ENCODE measurements around the gene TMEM26.

The TMEM26 gene

DNA sequence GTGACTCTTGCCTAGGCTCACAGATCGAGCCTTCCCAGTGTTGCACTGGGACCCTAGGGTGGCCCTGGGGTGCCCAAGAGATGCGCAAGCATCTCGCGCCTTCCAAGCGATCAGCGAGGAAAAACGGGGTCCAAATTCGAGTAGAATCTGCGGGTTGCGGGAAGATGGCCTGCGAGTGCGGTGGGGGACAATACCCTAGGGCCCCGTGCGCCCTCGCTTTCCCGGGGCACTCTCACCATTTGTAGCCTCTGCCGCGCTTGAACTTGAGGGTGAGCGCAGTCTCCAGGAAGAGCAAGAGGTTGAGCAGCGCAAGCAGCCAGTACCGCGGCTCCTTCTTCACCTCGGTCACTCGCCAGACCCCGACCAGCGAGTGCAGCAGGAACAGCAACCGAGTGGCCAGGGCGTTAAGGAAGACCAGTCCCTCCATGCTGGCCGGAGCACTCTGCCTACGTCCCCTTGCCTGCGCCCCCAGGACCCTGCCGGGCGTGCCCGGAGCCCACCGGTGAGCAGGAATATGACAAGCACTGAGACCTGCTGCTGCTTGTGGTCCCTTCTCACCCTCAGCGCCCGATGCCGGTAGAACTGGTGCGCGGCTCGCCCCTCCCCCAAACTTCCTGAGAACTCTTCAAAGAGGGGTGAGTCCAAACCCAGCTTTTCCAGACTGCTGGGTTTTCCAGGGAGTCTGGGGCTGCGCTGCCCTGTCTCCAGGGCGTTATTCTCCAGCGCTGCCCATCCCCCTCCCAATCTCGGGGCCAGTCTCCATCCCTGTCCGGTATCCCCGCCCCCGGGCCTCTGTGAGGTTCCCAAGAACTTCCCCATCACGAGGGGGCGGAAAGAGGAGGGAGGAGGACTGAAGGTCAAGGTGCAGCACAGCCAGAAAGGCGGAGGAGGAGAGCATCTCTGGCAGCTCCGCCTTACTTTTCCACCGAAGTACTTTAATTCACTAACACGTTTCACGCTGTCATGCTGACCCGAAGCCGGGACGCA, at the start of gene TMEM26:
TSS of gene TMEM26 (minus strand) at position 727 of the 987 bp plus-strand sequence. CDS start at position 427, 300 bp downstream.
- H3K4me3 Mint-ChIP-seq, result no peak within 1 kb of the TSS
- peaks cover 44% of the 10 kb centered on the region for H3K27me3 Mint-ChIP-seq
- no peak within 1 kb of the TSS for H3K27ac Mint-ChIP-seq
- H3K9me3 Mint-ChIP-seq, result no peaks in the 10 kb centered on the region
- peaks cover 6% of the 10 kb centered on the region for H3K4me1 Mint-ChIP-seq (ENCODE audit: low read depth)
- H3K36me3 Mint-ChIP-seq (ENCODE audit: low read depth), result no peaks in the 10 kb centered on the region

DNA sequence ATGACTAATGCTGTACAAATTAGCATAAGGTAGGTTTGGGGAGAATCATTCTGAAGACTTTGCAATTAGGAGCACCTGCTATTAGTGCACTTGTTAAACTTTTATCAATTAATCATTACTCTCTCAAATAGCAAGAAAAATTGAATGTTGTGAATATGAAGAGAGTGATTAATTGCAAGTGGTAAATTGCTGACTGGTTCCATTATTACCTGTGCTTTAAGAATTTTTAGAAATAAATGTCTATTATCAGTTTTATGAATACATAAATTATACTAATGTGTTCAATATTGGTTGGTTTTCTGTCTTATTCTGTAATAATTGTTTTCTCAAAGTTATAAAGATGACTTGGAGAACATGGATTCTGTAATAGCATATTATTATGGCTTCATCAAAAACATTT, 47.3 kb upstream of the TMEM26 start:
- Mint-ChIP-seq H3K4me3 (no peak overlapping the region), H3K9me3 (no peaks in the 10 kb centered on the region), H3K36me3 (ENCODE audit: low read depth) (no peaks in the 10 kb centered on the region)

DNA sequence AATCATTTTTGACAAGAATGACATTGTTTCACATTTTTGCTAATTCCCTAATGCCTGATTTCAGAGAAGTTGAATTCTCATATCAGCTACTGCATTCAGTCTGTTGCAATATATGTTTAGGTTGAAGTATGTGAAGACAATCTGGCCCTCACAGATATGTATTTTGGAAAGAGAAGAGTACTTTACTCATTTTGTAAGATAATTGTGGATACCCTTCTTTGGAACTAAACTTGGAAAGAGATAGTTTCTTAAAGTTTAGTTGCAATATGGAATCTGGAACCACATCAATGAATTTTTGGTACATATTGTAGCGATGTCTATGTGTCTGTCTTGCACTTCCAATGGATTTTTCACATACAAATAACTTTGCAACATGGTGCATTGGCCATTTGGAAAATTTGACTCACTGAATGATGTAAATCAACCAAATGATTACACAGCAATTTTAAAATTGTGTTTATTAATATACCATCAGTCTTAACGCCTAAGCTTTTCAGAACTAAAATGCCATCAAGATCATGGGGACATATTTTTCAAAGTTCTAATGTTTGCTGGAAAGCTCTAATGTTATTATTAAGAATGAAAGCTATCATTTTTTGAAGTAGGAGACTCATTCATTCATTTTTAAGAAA, 39.3 kb upstream of the TMEM26 start:
- Mint-ChIP-seq H3K36me3 (ENCODE audit: low read depth) (no peaks in the 10 kb centered on the region), H3K9me3 (peaks cover 3% of the 10 kb centered on the region), H3K4me3 (no peak overlapping the region), H3K27me3 (no peaks in the 10 kb centered on the region), H3K4me1 (ENCODE audit: low read depth) (no peaks in the 10 kb centered on the region), H3K27ac (no peak overlapping the region)

More for the DNA sequence above, 47.3 kb upstream of the TMEM26 start:
- H3K4me1 Mint-ChIP-seq (ENCODE audit: low read depth), result no peaks in the 10 kb centered on the region
- no peak overlapping the region for H3K27ac Mint-ChIP-seq
- no peaks in the 10 kb centered on the region for H3K27me3 Mint-ChIP-seq

DNA sequence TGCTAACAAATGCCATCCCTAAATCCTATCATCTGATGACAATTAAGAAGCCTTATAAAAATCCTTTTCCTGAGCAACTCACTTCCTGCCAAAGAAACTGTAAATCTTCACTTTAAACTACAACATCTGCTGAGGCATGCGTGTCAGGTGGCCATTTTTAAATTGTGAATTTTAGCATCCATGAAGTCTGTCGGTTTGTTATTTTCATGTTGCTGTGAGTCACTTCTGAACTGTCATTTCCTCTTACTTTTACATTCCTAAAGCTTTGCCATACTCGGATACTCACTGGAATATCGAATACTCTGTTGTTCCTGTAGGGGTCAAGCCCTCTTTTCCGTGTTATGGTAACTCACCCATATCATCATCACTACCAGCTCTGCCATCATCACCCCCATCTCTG, 34.3 kb upstream of the TMEM26 start:
- H3K4me3 Mint-ChIP-seq, result no peak overlapping the region
- no peak overlapping the region for H3K27ac Mint-ChIP-seq
- no peaks in the 10 kb centered on the region for H3K27me3 Mint-ChIP-seq
- H3K4me1 Mint-ChIP-seq (ENCODE audit: low read depth), result no peaks in the 10 kb centered on the region
- H3K36me3 Mint-ChIP-seq (ENCODE audit: low read depth), result no peaks in the 10 kb centered on the region
- peaks cover 5% of the 10 kb centered on the region for H3K9me3 Mint-ChIP-seq

DNA sequence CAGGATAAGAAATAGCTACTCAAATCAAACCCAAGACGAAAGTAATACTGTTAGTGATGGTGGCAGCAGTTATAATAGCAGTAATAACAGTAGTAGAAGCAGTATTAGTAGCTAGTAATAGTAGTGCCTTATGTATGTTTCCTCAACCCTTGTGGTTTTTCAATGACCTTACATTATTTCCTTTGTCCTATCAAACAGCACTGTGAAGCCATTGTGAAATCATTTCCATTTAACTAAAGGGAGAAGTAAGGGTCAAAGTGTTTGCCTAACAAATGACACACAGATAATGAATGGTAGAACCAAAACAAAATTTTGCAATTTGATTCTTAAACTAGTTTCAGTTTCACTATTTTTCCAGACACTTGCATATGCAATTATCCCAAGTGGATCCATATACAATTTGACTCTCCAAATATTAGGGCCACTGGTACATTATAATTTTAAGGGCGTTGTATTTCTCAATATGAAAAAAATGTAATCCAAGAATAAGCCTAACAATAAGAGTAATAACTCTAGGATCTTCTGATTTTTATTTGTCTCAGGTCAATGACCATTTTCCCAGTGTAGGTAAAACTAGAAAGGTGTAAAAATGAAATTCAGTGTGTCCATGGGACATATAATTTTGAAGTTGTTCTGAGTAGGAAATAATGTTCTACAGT, 33.7 kb upstream of the TMEM26 start:
- peaks cover 5% of the 10 kb centered on the region for H3K9me3 Mint-ChIP-seq
- no peaks in the 10 kb centered on the region for H3K27me3 Mint-ChIP-seq
- H3K4me1 Mint-ChIP-seq (ENCODE audit: low read depth), result no peaks in the 10 kb centered on the region
- no peak overlapping the region for H3K4me3 Mint-ChIP-seq
- H3K36me3 Mint-ChIP-seq (ENCODE audit: low read depth), result no peaks in the 10 kb centered on the region
- H3K27ac Mint-ChIP-seq, result no peak overlapping the region

DNA sequence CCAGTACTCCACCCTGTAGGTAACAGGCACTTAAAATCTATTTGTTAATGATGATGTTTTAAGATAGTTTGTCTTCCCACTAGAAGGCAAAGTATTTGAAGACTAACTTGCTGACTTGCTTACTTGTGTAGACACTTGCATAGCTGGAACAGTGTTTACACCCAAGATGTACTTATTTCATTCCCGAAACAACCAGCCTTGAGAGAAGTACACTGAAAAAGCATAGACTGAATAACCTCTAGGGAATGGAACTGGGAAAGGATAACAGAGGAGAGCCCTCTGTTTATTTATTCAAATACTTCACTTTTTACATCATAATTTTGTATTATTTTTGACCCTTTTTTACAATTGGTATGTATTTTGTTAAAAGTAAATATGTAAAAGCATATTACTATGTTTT, 33.1 kb upstream of the TMEM26 start:
- peaks cover 5% of the 10 kb centered on the region for H3K9me3 Mint-ChIP-seq
- H3K4me3 Mint-ChIP-seq, result no peak overlapping the region
- no peak overlapping the region for H3K27ac Mint-ChIP-seq
- H3K4me1 Mint-ChIP-seq (ENCODE audit: low read depth), result no peaks in the 10 kb centered on the region
- H3K36me3 Mint-ChIP-seq (ENCODE audit: low read depth), result no peaks in the 10 kb centered on the region
- H3K27me3 Mint-ChIP-seq, result no peaks in the 10 kb centered on the region

DNA sequence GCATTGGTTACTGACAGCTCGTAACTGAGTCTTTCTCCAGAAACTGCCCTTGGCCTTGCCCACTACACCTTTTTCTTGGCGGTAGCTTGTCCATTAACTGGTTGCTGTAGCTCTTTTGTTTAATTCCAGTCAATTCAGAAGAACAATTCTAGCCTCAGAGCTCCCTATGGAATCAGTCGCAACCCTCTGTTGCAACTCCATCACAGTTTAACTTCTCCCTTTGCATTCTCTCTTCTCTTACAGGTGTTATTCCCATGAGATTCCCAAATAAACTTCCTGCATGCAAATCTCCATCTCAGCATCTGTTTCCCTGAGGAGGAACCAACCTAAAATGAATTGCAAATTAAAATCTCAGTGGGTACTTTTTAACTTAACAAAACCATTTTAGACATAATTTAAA, 28.4 kb upstream of the TMEM26 start:
- no peaks in the 10 kb centered on the region for H3K4me1 Mint-ChIP-seq (ENCODE audit: low read depth)
- H3K4me3 Mint-ChIP-seq, result no peak overlapping the region
- H3K36me3 Mint-ChIP-seq (ENCODE audit: low read depth), result no peaks in the 10 kb centered on the region

DNA sequence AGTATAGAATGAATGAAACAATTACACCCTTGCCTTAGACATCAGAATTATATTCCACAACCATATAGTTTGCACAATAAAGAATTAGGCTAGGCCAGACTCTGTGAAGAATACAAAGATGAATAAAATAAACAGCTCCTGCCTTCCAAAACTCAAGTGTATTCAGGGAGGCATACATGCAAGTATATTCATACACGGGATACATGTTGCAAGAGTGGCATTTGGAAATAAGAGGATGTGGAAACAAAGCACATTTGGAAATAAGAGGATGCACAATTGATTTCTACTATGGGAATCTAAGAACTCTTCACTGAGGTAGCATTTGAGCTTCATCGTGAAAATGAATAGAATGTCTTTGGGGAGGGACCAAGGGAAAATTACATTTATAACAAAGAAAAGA, 27.0 kb upstream of the TMEM26 start:
- Mint-ChIP-seq H3K4me1 (ENCODE audit: low read depth) (no peaks in the 10 kb centered on the region), H3K27me3 (peaks cover 4% of the 10 kb centered on the region), H3K9me3 (peaks cover 5% of the 10 kb centered on the region), H3K4me3 (no peak overlapping the region), H3K27ac (no peak overlapping the region), H3K36me3 (ENCODE audit: low read depth) (no peaks in the 10 kb centered on the region)

More for the DNA sequence above, 28.4 kb upstream of the TMEM26 start:
- H3K27ac Mint-ChIP-seq, result no peak overlapping the region
- peaks cover 4% of the 10 kb centered on the region for H3K27me3 Mint-ChIP-seq
- H3K9me3 Mint-ChIP-seq, result peaks cover 5% of the 10 kb centered on the region

DNA sequence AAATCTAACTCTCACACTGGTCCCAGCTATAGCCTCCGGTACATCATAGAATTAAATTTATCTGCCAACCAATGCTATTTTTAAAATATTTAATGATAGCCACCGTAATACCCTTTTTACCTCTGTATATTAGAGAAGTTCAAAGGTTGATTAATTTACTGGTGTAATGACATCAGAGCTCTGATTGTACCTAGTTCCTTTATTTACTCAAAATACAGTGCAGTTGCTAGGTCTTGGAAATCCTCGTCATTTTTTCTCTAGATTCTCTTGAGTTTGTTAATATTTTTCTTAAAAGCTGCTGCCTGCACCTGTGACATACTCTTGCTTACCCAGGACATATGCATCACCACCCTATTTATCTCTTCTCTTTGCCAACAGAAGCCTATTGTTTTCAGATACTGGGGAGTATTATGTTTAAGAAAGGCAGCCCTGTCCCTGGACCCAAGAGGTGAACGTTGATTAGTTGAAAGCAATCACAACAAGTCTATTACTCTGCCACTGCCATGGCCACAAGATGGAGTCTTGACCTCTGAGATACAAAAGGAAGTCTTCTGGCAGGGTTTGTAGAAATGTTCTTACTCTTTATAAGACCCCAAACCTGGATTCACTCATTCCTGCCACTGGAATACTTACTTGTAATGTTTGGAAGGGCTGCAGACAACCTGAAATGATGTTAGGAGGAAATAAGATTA, 25.6 kb upstream of the TMEM26 start:
- Mint-ChIP-seq H3K9me3 (peaks cover 5% of the 10 kb centered on the region), H3K4me1 (ENCODE audit: low read depth) (no peaks in the 10 kb centered on the region), H3K27me3 (peaks cover 4% of the 10 kb centered on the region), H3K27ac (no peak overlapping the region), H3K4me3 (no peak overlapping the region), H3K36me3 (ENCODE audit: low read depth) (no peaks in the 10 kb centered on the region)

DNA sequence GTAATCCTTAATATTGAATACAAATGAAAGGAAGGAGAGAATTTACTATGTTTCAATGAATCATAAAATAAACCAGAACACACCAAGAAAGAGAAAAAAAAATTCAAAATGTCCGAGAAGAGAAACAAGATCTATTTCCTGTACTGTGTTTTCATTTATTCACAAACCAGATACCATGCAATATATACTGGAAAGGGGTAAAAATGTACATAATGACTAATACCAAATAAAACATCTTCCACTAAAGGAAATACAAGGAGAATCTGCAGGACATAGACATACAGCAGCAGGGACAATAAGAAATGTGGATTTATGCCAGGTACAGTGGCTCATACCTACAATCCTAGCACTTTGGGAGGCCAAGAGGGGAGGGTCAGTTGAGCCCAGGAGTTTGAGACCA, 24.3 kb upstream of the TMEM26 start:
- Mint-ChIP-seq H3K4me1 (ENCODE audit: low read depth) (no peaks in the 10 kb centered on the region), H3K27ac (no peak overlapping the region), H3K36me3 (ENCODE audit: low read depth) (no peaks in the 10 kb centered on the region), H3K4me3 (no peak overlapping the region), H3K9me3 (no peaks in the 10 kb centered on the region), H3K27me3 (peaks cover 4% of the 10 kb centered on the region)

DNA sequence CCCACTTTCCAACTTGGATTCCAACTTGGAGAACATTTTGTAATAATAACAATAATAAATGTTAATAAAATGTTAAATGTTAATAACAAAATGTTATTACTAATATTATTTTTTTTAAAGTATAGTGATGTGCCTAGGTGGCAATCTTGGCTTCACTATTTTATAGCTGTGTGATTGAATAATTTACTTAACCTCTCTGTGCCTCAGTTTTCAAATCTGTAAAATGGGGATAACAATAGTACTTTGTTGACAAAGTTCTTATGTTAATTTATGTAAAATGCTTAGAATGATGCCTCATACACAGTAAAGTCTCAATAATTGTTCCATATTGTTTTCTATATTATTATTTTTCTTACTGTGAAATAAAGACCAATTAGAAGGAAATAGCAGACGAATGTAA, 23.3 kb upstream of the TMEM26 start:
- Mint-ChIP-seq H3K36me3 (ENCODE audit: low read depth) (no peaks in the 10 kb centered on the region), H3K9me3 (no peaks in the 10 kb centered on the region), H3K4me3 (no peak overlapping the region), H3K4me1 (ENCODE audit: low read depth) (no peaks in the 10 kb centered on the region), H3K27ac (no peak overlapping the region), H3K27me3 (peaks cover 4% of the 10 kb centered on the region)

DNA sequence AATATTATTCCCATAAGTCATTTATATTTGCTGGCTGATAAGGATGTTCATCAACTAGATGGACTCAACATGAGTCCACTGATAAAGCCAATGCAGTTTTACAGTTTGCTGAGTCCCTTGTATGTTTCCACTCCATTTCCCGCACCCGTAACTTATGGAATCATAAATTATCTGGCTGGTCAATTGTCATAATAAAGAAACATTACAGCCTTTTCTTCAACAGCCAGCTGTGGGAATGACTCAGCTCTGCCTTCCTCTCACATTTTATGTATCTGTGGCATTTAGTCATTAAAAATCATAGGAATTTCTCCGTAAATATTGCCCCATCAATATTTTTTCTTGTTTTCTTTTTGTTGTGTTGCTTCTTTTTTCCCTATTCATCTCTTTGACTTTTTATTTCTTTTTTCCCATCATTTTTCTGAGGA, 22.3 kb upstream of the TMEM26 start:
- no peaks in the 10 kb centered on the region for H3K36me3 Mint-ChIP-seq (ENCODE audit: low read depth)
- no peak overlapping the region for H3K27ac Mint-ChIP-seq
- no peaks in the 10 kb centered on the region for H3K4me1 Mint-ChIP-seq (ENCODE audit: low read depth)
- H3K4me3 Mint-ChIP-seq, result no peak overlapping the region
- no peaks in the 10 kb centered on the region for H3K9me3 Mint-ChIP-seq
- peaks cover 4% of the 10 kb centered on the region for H3K27me3 Mint-ChIP-seq

DNA sequence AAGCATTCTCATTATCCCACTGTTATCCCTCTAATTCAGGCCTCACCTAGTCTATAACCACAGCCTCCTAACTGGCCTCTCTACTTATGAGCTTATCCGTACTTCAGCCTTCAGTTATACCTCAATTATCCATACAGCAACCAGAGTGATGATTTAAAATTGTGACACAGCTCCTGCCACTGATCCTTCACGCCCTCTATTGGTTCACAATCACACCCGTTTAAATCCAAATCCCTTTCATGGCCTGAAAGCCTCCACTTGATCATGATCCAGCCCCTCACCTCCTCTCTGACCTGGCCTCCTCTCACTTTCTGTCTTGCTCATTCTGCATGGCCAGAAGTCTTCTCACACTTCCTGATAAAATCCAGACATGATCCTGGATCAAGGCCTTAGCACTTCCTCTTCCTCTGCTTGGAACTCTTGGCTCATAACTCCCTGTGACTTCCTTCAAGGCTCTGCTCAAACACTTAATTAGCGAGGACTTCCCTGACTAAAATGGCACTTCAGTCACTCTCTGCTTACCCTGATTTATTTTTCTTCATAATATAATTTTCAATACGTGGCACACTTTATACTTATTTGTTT, 19.0 kb upstream of the TMEM26 start:
- Mint-ChIP-seq H3K9me3 (no peaks in the 10 kb centered on the region), H3K4me1 (ENCODE audit: low read depth) (no peaks in the 10 kb centered on the region), H3K36me3 (ENCODE audit: low read depth) (no peaks in the 10 kb centered on the region), H3K4me3 (no peak overlapping the region), H3K27ac (no peak overlapping the region), H3K27me3 (peaks cover under 1% of the 10 kb centered on the region)

DNA sequence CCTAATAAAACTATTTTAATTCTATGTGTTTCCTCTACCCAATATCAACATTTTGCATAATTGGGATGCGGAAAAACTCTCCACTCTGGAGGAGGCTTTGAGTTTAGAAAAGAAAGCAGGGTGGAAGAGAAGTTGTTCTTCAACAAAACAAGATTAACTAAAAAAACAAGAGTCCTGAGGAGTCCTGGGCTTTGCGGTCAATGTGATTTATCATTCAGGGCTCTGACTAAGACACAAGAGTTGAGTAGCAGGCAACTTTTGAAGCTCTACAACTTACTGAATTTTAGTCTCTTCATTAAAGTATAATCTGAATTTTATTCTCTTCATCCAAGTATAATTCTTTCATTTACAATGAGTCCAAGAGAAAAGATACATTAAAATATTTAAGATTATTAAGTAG, 18.3 kb upstream of the TMEM26 start:
- no peaks in the 10 kb centered on the region for H3K36me3 Mint-ChIP-seq (ENCODE audit: low read depth)
- no peak overlapping the region for H3K4me3 Mint-ChIP-seq
- H3K27ac Mint-ChIP-seq, result no peak overlapping the region

More for the DNA sequence above, 18.3 kb upstream of the TMEM26 start:
- no peaks in the 10 kb centered on the region for H3K4me1 Mint-ChIP-seq (ENCODE audit: low read depth)
- H3K27me3 Mint-ChIP-seq, result no peaks in the 10 kb centered on the region
- no peaks in the 10 kb centered on the region for H3K9me3 Mint-ChIP-seq

All from stimulated activated naive CD8-positive, alpha-beta T cell treated with anti-CD3 and anti-CD28 coated beads, Interleukin-15, Interleukin-2, amounts not matched to agents 100 ng/mL and 50 ng/mL, for 24 hours (primary cell).